Choroid plexus epithelial cell (primary cell): Measurements from ENCODE around the gene STOM.
"Not testable (repeated sequence)": the region's sequence is repeated elsewhere in the genome, so short reads cannot be mapped to it uniquely, and the experiment has no call there.

Experiments
- DNase-seq: peaks from one replicate; pipeline ENCODE4 v3.0.0-alpha.2; 2010; ENCODE audit warnings: low read depth
- H3K4me3 ChIP-seq: 2 replicates; pipeline ENCODE4 v1.5.1; 2011; ENCODE audit warnings: low read depth, mild to moderate bottlenecking, control low read depth, low read length, moderate library complexity
- TF ChIP-seq, protein P1 (sequence below): conservative IDR thresholded peaks from 2 replicates; pipeline ENCODE4 v1.5.1; 2011; ENCODE audit warnings: low read depth, mild to moderate bottlenecking, control low read depth, inconsistent platforms, low read length, moderate library complexity

The STOM gene

DNA sequence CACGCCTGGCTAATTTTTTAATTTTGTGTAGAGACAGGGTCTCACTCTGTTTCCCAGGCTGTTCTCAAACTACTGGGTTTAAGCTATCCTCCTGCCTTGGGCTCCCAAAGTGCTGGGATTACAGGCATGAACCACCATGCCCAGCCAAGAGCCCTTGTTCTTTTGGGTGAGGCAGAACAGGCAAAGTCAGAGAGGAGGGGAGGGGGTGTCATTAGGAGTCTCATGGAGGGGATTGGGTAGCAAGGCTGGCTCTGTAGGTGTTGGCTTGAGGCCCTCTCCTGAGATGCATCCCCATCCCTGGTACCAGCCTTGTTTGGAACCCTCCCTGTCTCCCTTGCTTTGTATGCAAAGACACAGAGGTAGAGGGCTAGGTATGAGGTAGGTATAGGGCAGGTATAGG is 78.0 kb downstream of the STOM start:
- no peak overlapping the region for H3K4me3 ChIP-seq
- DNase-seq = no peak
- TF ChIP-seq, protein P1, sequence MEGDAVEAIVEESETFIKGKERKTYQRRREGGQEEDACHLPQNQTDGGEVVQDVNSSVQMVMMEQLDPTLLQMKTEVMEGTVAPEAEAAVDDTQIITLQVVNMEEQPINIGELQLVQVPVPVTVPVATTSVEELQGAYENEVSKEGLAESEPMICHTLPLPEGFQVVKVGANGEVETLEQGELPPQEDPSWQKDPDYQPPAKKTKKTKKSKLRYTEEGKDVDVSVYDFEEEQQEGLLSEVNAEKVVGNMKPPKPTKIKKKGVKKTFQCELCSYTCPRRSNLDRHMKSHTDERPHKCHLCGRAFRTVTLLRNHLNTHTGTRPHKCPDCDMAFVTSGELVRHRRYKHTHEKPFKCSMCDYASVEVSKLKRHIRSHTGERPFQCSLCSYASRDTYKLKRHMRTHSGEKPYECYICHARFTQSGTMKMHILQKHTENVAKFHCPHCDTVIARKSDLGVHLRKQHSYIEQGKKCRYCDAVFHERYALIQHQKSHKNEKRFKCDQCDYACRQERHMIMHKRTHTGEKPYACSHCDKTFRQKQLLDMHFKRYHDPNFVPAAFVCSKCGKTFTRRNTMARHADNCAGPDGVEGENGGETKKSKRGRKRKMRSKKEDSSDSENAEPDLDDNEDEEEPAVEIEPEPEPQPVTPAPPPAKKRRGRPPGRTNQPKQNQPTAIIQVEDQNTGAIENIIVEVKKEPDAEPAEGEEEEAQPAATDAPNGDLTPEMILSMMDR = no peak

DNA sequence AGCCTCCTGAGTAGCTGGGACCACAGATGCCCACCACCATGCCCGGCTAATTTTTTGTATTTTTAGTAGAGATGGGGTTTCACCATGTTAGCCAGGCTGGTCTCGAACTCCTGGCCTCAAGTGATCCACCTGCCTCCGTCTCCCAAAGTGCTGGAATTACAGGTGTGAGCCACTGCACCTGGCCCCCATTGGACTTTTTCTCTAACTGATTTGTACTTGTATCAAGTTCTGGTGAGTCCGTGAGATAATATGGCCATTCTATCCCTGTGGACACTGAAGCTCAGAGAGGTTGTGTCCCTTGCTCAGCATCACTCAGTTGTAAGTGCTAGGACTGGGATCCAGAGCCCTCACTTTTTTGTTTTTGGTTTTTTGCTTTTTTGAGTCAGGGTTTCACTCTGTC is 78.5 kb downstream of the STOM start:
- not testable (repeated sequence) for H3K4me3 ChIP-seq, DNase-seq

DNA sequence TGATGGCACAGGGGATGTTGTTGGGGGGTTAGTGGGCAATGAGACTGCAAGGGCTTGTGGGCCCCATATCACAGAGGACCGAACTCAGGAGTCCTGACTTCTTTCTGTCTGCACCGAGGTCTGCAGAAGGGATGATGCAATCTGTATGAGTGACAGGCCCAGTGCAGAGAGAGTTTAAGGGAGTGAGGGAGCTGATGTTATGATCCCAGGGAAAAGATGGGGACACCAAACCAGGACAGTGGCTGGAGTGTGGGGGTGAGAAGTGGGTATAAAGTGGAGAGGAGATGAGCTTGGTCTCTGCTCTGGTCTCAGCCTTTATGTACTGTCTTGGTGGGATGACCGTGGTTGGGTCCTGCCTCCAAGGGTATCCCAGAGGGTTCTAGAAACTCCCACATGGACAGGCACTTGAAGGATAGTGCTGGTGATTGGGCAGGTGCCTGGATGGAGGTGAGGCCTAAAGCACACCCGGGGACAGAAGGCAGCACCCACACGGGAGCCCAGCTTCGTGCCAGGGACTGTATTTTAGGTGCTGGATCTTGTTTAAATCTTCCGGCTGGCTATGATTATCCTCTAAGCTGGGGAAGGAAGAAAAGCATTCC is 80.2 kb downstream of the STOM start:
- no peak for DNase-seq
- TF ChIP-seq, protein P1 = no peak
- H3K4me3 ChIP-seq = no peak overlapping the region

DNA sequence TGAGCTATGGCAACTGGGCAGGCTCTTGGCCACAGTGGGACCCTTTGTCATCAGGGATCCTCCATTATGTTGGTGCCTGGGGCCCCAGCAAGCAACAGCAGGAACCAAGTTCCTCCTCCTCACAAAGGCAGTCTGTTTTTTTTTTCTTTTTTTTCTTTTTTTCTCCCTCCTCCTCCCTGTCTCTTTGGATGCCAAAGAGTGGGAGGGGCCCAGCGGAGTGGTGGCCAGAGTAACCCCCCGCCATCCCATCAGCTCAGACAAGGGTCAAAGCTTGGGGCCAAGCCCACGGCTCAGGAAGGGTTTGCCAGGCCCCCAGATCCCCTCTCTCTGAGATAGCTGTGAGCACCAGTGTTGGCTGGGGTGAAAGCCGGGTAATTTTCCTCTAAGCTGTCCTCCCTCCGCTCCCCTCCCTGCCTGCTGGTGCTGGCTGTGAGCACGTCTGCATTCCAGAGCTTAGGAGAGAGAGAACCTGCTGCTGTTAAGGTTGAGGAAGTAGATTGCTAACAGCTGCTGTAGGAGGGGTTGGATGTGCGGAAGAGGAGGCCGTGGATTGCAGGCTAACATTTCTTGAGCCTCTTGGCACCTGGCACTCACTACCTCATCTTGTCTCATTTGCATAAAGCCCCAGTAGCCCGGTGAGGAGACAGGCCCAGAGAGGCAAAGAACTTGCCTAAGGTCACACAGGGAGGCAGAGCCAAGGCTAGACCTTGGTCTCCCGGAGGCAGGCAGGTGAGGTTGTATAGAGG is 80.9 kb downstream of the STOM start:
- peak; percentile 90 for DNase-seq
- no peak overlapping the region for H3K4me3 ChIP-seq
- TF ChIP-seq, protein P1 = no peak
